HL-60/S4 (cell line): ENCODE data around the gene METTL15.
"Not testable (repeated sequence)": the region's sequence is repeated elsewhere in the genome, so short reads cannot be mapped to it uniquely, and the experiment has no call there.

Source experiments
- in situ Hi-C: fragments of 300-500 bp; cut with MboI; formaldehyde crosslinking; loops from 2 replicates; pipeline ENCODE4 v1.14.3; 2022; ENCODE audit warnings: low sequenced_read_pairs

The METTL15 gene

DNA sequence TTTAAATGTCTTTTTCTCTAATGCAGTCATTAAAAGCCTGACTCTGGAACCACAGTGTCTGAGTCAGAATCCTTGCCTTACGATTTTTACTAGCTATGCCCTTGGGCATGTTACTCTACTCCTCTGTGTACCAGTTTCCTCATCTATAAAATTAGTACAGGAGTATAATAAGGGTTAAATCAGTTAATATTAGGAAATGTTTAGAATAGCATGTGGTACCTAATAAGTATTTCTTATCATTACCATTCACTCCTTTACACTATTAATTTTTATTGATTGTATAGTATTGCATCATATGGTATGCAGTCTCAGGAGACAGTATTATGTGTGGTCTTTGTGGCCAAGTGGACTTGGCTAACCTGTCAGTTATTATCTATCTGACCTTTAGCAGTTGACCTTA is 68.2 kb downstream of the METTL15 start:
- in situ Hi-C loops = no loop called here

DNA sequence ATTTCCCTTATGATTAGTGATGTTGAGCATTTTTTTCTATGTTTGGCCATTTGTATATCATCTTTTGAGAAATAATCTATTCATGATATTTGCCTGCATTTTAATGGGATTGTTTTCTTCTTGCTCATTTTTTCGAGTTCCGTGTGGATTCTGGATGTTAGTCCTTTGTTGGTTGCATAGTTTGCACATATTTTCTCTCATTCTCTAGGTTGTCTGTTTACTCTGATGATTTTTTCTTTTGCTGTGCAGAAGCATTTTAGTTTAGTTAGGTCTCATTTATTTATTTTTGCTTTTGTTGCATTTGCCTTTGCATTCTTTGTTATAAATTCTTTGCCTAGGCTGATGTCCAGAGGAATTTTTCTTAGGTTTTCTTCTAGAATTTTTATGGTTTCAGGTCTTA is 87.3 kb downstream of the METTL15 start:
- in situ Hi-C loops = no loop called here

DNA sequence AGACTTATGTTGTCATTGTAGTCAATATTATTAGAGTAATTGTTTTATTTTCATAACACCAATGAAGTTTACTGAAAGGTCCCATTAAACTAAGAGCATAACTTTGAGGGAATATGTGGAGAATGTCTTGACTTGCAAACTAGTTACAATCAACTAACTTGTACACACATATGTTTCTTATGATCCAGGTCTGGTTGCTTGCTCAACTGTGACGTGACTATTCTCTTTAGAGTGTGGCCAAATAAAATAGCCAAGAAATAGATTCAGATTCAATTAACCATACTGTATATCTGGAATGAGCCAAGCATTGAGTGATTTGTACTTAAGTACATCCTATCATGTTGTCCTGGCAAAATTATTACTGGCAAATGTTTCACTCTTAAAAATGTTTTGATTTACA is 101.7 kb downstream of the METTL15 start:
- in situ Hi-C loops = no loop called here

- in situ Hi-C loops = not testable (repeated sequence)
These were observed 113.9 kb downstream of the METTL15 start for GRCh38 chr11:28222063-28222462.

GRCh38 chr11:28223577-28223976 is 115.4 kb downstream of the METTL15 start:
- in situ Hi-C loops = no loop called here

GRCh38 chr11:28223994-28224393 is 115.8 kb downstream of the METTL15 start:
- in situ Hi-C loops = no loop called here

GRCh38 chr11:28227460-28227859 is 119.3 kb downstream of the METTL15 start:
- in situ Hi-C loops = no loop called here

GRCh38 chr11:28228196-28228895 is 120.2 kb downstream of the METTL15 start:
- in situ Hi-C loops = no loop called here

- in situ Hi-C loops = no loop called here
These were observed 123.3 kb downstream of the METTL15 start for GRCh38 chr11:28231475-28231874.

DNA sequence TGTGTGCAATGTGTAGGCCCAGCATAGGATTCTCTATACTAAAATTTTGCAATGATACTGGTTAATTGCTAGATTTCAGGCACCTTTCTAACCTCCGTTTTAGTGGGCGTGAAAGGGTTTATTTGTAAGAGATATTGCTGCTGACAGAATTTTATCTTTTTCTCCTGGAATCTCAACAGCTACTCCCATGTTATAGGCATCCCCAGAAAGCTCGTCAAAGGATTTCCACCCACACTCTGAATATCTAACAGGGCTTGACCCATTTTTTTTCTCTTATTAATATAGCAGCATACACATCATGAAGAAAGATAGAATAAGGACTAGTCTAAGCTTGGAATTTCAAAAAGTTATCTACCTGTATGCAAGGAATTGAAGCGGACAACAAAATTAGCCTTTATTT is 124.5 kb downstream of the METTL15 start:
- in situ Hi-C loops = no loop called here

GRCh38 chr11:28241760-28242159 is 133.6 kb downstream of the METTL15 start:
- in situ Hi-C loops = no loop called here

- in situ Hi-C loops = no loop called here
These were observed 134.4 kb downstream of the METTL15 start for GRCh38 chr11:28242596-28242995.

- in situ Hi-C loops = no loop called here
These were observed 134.9 kb downstream of the METTL15 start for GRCh38 chr11:28243061-28243460.

DNA sequence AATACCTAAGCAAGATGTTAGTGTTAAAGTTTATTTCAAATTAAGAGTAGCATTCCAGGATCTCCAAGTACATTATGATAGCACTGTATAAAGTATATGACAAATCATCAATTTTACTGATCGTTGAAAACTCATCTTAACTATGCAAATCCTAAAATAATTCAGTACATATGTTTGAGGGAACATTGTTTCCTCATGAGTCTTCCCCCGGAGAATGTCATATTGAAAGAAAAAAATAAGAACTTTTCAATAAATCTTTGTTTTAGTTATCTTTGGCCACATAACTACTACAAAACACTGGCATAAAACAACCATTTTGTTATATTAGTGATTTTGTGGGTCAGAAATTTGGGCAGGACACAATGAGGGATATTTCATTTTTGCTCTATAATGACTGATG is 135.4 kb downstream of the METTL15 start:
- in situ Hi-C loops = no loop called here

GRCh38 chr11:28245131-28245530 is 136.9 kb downstream of the METTL15 start:
- in situ Hi-C loops = no loop called here

DNA sequence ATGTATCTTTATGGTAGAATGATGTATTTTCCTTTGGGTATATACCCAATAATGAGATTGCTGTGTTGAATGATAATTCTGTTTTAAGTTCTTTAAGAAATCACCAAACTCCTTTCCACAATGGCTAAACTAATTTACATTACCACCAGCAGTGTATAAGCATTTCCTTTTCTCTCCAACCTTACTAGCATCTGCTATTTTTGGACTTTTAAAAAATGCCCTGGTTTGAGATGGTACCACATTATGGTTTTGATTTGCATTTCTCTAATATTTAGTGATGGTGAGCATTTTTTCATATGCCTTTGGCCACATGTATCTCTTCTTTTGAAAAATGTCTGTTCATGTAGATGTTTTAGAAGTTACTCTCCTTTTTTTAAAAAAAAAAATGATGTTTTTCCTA is 142.0 kb downstream of the METTL15 start:
- in situ Hi-C loops = no loop called here

- in situ Hi-C loops = no loop called here
These were observed 143.1 kb downstream of the METTL15 start for GRCh38 chr11:28251257-28251656.

- in situ Hi-C loops = no loop called here
These were observed 149.6 kb downstream of the METTL15 start for GRCh38 chr11:28257761-28258160.

GRCh38 chr11:28259177-28259843 is 151.1 kb downstream of the METTL15 start:
- in situ Hi-C loops = no loop called here

GRCh38 chr11:28268925-28269324 is 160.7 kb downstream of the METTL15 start:
- in situ Hi-C loops = no loop called here

GRCh38 chr11:28269586-28269985 is 161.4 kb downstream of the METTL15 start:
- in situ Hi-C loops = no loop called here

GRCh38 chr11:28272247-28272646 is 164.1 kb downstream of the METTL15 start:
- in situ Hi-C loops = not testable (repeated sequence)

DNA sequence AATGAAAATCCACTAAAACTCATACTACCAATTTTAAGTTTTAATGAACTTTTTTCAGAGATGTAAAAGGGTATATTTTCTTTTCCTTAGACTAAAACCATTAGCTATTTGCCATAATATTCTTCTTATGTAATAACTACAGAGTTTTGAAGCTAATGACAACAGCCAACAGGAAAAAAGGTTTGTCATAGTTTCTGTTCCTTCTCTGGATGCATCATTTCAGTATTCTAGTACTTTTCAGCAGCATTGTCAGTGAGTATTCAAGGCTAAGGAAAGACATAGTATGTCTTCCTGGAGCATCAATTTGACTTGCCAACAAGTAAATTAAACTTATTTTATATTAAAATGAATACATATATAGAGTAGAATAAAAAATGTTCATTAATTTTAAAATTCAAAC is 166.0 kb downstream of the METTL15 start:
- in situ Hi-C loops = no loop called here
